SK-N-SH (cell line): ENCODE results near the gene CPA4. TPM values are rescaled to one million over a fixed set of nuclear protein-coding genes. Genes with fewer than 3 reads are reported as not detected.

Source experiments
- CTCF ChIA-PET: fragments of 300-600, 350-600 bp; formaldehyde crosslinking; extraction: SDS; loops from one replicate; lab custom pipeline; 2021; lab: Yijun Ruan, JAX
- POLR2A ChIA-PET: fragments of 350-600 bp; sonication (Branson Sonifier 250); formaldehyde crosslinking; extraction: SDS; loops from one replicate; lab custom pipeline; 2020; ENCODE audit warnings: antibody characterized with exemption, inconsistent platforms; lab: Yijun Ruan, JAX
- DNase-seq: peaks from one replicate; pipeline ENCODE4 v3.0.0; 2012
- H2AFZ ChIP-seq: fragments of 200-600 bp; sonication (generic); 2 replicates; pipeline ENCODE4 v1.8.1; 2016; ENCODE audit warnings: antibody characterized with exemption, mild to moderate bottlenecking, low read depth
- H3F3A ChIP-seq: fragments of 200-600 bp; sonication (generic); replicated peaks from 2 replicates; pipeline ENCODE3; 2016; ENCODE audit warnings: antibody characterized with exemption, mild to moderate bottlenecking; ENCODE audit not compliant: insufficient read depth
- H3K27ac ChIP-seq, 2 experiments: fragments of 200-500 bp in 1 of 2; fragments of 200-600 bp in 1 of 2; sonication (Bioruptor generic) in 1 of 2; sonication (generic), shearing (Covaris generic) in 1 of 2; 2 replicates each; pipeline versions ENCODE4 v1.5.1 to v1.6.1; 2014 to 2016; ENCODE audit warnings: low read depth in 2 of 2, inconsistent platforms in 1 of 2, low read length in 1 of 2, mild to moderate bottlenecking in 1 of 2, mixed read lengths in 1 of 2
- H3K27me3 ChIP-seq: fragments of 200-600 bp; sonication (generic), shearing (Covaris generic); 2 replicates; pipeline ENCODE4 v1.6.1; 2016; ENCODE audit warnings: mixed run types; ENCODE audit not compliant: insufficient read depth
- H3K36me3 ChIP-seq, 2 experiments: fragments of 200-500 bp in 1 of 2; fragments of 200-600 bp in 1 of 2; sonication (Bioruptor generic) in 1 of 2; sonication (generic) in 1 of 2; replicated peaks in 1 of 2; 2 replicates each; pipeline versions ENCODE3 to v1.5.1; 2014 to 2016; ENCODE audit warnings: low read length in 1 of 2, mild to moderate bottlenecking in 1 of 2; ENCODE audit not compliant: insufficient read depth in 2 of 2, control insufficient read depth in 1 of 2
- H3K4me1 ChIP-seq, 2 experiments: fragments of 200-500 bp in 1 of 2; fragments of 200-600 bp in 1 of 2; sonication (Bioruptor generic) in 1 of 2; sonication (generic), shearing (Covaris generic) in 1 of 2; 2 replicates each; pipeline versions ENCODE4 v1.5.1 to v1.6.1; 2014 to 2016; ENCODE audit warnings: low read depth in 1 of 2, low read length in 1 of 2, mixed run types in 1 of 2; ENCODE audit not compliant: insufficient read depth in 2 of 2, control insufficient read depth in 1 of 2
- H3K4me2 ChIP-seq: fragments of 200-600 bp; sonication (generic), shearing (Covaris generic); 2 replicates; pipeline ENCODE4 v1.6.1; 2017; ENCODE audit warnings: mixed run types
- H3K4me3 ChIP-seq, 2 experiments: fragments of 200-500 bp in 1 of 2; fragments of 200-600 bp in 1 of 2; sonication (Bioruptor generic) in 1 of 2; sonication (generic), shearing (Covaris generic) in 1 of 2; 2 replicates each; pipeline versions ENCODE4 v1.5.1 to v1.8.1; 2014 to 2016; ENCODE audit warnings: low read depth in 2 of 2, inconsistent platforms in 1 of 2, low read length in 1 of 2, mild to moderate bottlenecking in 1 of 2, mixed read lengths in 1 of 2, moderate library complexity in 1 of 2
- H3K79me2 ChIP-seq: fragments of 200-600 bp; sonication (generic); 2 replicates; pipeline ENCODE4 v1.8.1; 2017; ENCODE audit warnings: mild to moderate bottlenecking; ENCODE audit not compliant: insufficient read depth
- H3K9ac ChIP-seq: fragments of 200-600 bp; sonication (generic); 2 replicates; pipeline ENCODE4 v1.6.1; 2017; ENCODE audit warnings: mixed run types
- H3K9me2 ChIP-seq: fragments of 200-600 bp; sonication (generic); 2 replicates; pipeline ENCODE4 v1.6.1; 2017; ENCODE audit warnings: mixed run types
- H3K9me3 ChIP-seq: fragments of 200-600 bp; sonication (generic); 2 replicates; pipeline ENCODE4 v1.6.1; 2017; ENCODE audit warnings: mixed run types, mild to moderate bottlenecking, moderate library complexity
- H4K20me1 ChIP-seq: fragments of 200-600 bp; sonication (generic); 2 replicates; pipeline ENCODE4 v1.6.1; 2017; ENCODE audit warnings: mild to moderate bottlenecking, mixed run types; ENCODE audit not compliant: insufficient read depth
- CHD2 ChIP-seq: fragments of 150-350 bp; IDR thresholded peaks from 2 replicates; pipeline ENCODE4 v1.6.1; 2018; ENCODE audit warnings: low read length; ENCODE audit not compliant: partially characterized antibody
- CTCF ChIP-seq: fragments of 200-600 bp; sonication (generic); IDR thresholded peaks from 2 replicates; pipeline ENCODE4 v1.6.1; 2017; ENCODE audit warnings: antibody characterized with exemption, mild to moderate bottlenecking, moderate library complexity
- ELF1 ChIP-seq: IDR thresholded peaks from 2 replicates; pipeline ENCODE4 v1.4.0; 2012
- FOSL2 ChIP-seq: IDR thresholded peaks from 2 replicates; pipeline ENCODE4 v1.4.0; 2012; ENCODE audit warnings: low read depth, mild to moderate bottlenecking, moderate library complexity, borderline replicate concordance
- FOXJ3 ChIP-seq: sonication (generic); formaldehyde crosslinking; IDR thresholded peaks from 2 replicates; pipeline ENCODE4 v1.5.1; 2020; ENCODE audit warnings: mild to moderate bottlenecking, missing genetic modification reagents
- FOXM1 ChIP-seq: IDR thresholded peaks from 2 replicates; pipeline ENCODE4 v1.4.0; 2012; ENCODE audit warnings: low read depth, mild to moderate bottlenecking
- GABPA ChIP-seq: IDR thresholded peaks from 2 replicates; pipeline ENCODE4 v1.4.0; 2012; ENCODE audit warnings: low read depth, mild to moderate bottlenecking
- IRF3 ChIP-seq: fragments of 150-350 bp; IDR thresholded peaks from 2 replicates; pipeline ENCODE4 v1.6.1; 2016; ENCODE audit warnings: mild to moderate bottlenecking, low read depth, low read length
- JUND ChIP-seq: IDR thresholded peaks from 2 replicates; pipeline ENCODE4 v1.4.0; 2012
- MAX ChIP-seq: IDR thresholded peaks from 2 replicates; pipeline ENCODE4 v1.4.0; 2012; ENCODE audit warnings: low read depth
- MEF2A ChIP-seq: IDR thresholded peaks from 2 replicates; pipeline ENCODE4 v1.4.0; 2012; ENCODE audit warnings: low read depth, borderline replicate concordance
- MXI1 ChIP-seq: IDR thresholded peaks from 2 replicates; pipeline ENCODE4 v1.6.1; 2012; ENCODE audit warnings: mild to moderate bottlenecking, low read depth, low read length, improper control_type of control experiment
- RAD21 ChIP-seq: IDR thresholded peaks from 2 replicates; pipeline ENCODE4 v1.6.1; 2012; ENCODE audit warnings: mild to moderate bottlenecking, low read length
- RCOR1 ChIP-seq: fragments of 150-350 bp; IDR thresholded peaks from 2 replicates; pipeline ENCODE4 v1.6.1; 2017; ENCODE audit warnings: antibody characterized with exemption, low read length
- REST ChIP-seq: IDR thresholded peaks from 2 replicates; pipeline ENCODE4 v1.6.1; 2012; ENCODE audit warnings: mild to moderate bottlenecking, low read depth, low read length, moderate library complexity
- RFX5 ChIP-seq: IDR thresholded peaks from 2 replicates; pipeline ENCODE4 v1.6.1; 2012; ENCODE audit warnings: mild to moderate bottlenecking, improper control_type of control experiment, low read length
- RXRA ChIP-seq: IDR thresholded peaks from 2 replicates; pipeline ENCODE4 v1.4.0; 2012; ENCODE audit warnings: low read depth, mild to moderate bottlenecking, borderline replicate concordance
- SIN3A ChIP-seq: IDR thresholded peaks from 2 replicates; pipeline ENCODE4 v1.6.1; 2012; ENCODE audit warnings: low read depth, mild to moderate bottlenecking, low read length, moderate library complexity, borderline replicate concordance
- SMC3 ChIP-seq: IDR thresholded peaks from 2 replicates; pipeline ENCODE4 v1.6.1; 2012; ENCODE audit warnings: low read depth, low read length, improper control_type of control experiment
- TAF1 ChIP-seq: IDR thresholded peaks from 2 replicates; pipeline ENCODE4 v1.6.1; 2012; ENCODE audit warnings: low read depth, mild to moderate bottlenecking, low read length, moderate library complexity, borderline replicate concordance
- TCF12 ChIP-seq: IDR thresholded peaks from 2 replicates; pipeline ENCODE4 v1.4.0; 2012
- TEAD4 ChIP-seq: IDR thresholded peaks from 2 replicates; pipeline ENCODE4 v1.4.0; 2012; ENCODE audit warnings: mild to moderate bottlenecking, borderline replicate concordance; ENCODE audit not compliant: insufficient read depth
- USF2 ChIP-seq: fragments of 150-350 bp; IDR thresholded peaks from 2 replicates; pipeline ENCODE4 v1.6.1; 2017; ENCODE audit warnings: antibody characterized with exemption, low read length, low read depth, borderline replicate concordance
- ZBTB33 ChIP-seq: IDR thresholded peaks from 2 replicates; pipeline ENCODE4 v1.4.0; 2012; ENCODE audit warnings: low read depth, borderline replicate concordance
- WGBS: methylation state at CpG from one replicate; pipeline ENCODE4 v1.1.6; 2017; ENCODE audit warnings: low lambda C conversion rate; 5-methylcytosine and 5-hydroxymethylcytosine counted together
- polyA plus RNA-seq, 3 experiments: library from polyadenylated mRNA; depleted of rRNA; stranded (reverse); fragments of >200 nt; gene quantifications; 2 replicates each; pipeline ENCODE4 v1.2.3, GENCODE V29; 2012

Gene CPA4
- 176 and 243 TPM in 2 replicates for polyA plus RNA-seq (2012; rRNA removed)
- 108 and 129 TPM in 2 replicates for polyA plus RNA-seq (2012; cell fraction: cytosol; rRNA removed)
- polyA plus RNA-seq (2012; cell fraction: nucleus; rRNA removed): 529 and 562 TPM in 2 replicates

- Histone ChIP-seq H4K20me1 (no peaks in the 10 kb centered on the region), H3K36me3 (no peaks in the 10 kb centered on the region), H3K79me2 (no peaks in the 10 kb centered on the region; the same call in 1 of the 2 replicates), H3K9ac (peak within 1 kb of the TSS; percentile 19; the same call in 1 of the 2 replicates), H3K9me3 (no peaks in the 10 kb centered on the region), H3F3A (peaks cover 20% of the 10 kb centered on the region), H3K9me2 (no peaks in the 10 kb centered on the region), H3K4me2 (peak within 1 kb of the TSS; percentile 65), H3K4me3 (peak within 1 kb of the TSS; percentile 33 to 42; a peak in 3 of 4 replicates), H3K27ac (peak within 1 kb of the TSS; percentile 56 to 84; a peak in 3 of 4 replicates), H3K27me3 (no peaks in the 10 kb centered on the region), H3K4me1 (peaks cover 5 to 15% of the 10 kb centered on the region in 2 experiments; a peak in 2 of 4 replicates), H2AFZ (peak within 1 kb of the TSS; percentile 14)
- ChIA-PET POLR2A (no interaction called here), CTCF (interaction anchor here (0.8 to 2.9 kb wide), 4 partner anchors 13 to 24 kb away, joined by 3 to 21 read pairs (median 3); no protein-coding TSS in a partner anchor)
- 0% methylated on average over 1 of the region's 1 CpG for WGBS
- DNase-seq: no peak
- TF ChIP-seq FOXJ3 (CRISPR knock-in tag): no peak
- peak; percentile 93 for TF ChIP-seq MEF2A
- TF ChIP-seq RCOR1: no peak
- no peak for TF ChIP-seq SMC3
- peak; percentile 99 for TF ChIP-seq TEAD4
- peak; percentile 94 for TF ChIP-seq ZBTB33
- no peak for TF ChIP-seq RFX5
- peak; percentile 99 for TF ChIP-seq TCF12
- TF ChIP-seq GABPA: peak; percentile 40; the same call in 1 of the 2 replicates
- peak; percentile 96 for TF ChIP-seq FOSL2
- no peak for TF ChIP-seq TAF1
- no peak for TF ChIP-seq SIN3A
- no peak for TF ChIP-seq REST
- TF ChIP-seq RXRA: peak; percentile 100
- peak; percentile 94 for TF ChIP-seq FOXM1
- no peak for TF ChIP-seq USF2
- TF ChIP-seq RAD21: no peak
- TF ChIP-seq CHD2: no peak
- no peak for TF ChIP-seq MXI1
- TF ChIP-seq JUND: peak; percentile 98
- TF ChIP-seq CTCF: no peak
- peak; percentile 91 for TF ChIP-seq MAX
- no peak; the same call in 1 of the 2 replicates for TF ChIP-seq IRF3
- peak; percentile 52 for TF ChIP-seq ELF1
Measured at GRCh38 chr7:130292682-130293257, at the start of gene CPA4. CPA4 (plus strand) TSS chr7:130293161; CDS start chr7:130293181, 20 bp downstream.
